Vagina (tissue), 2 donors: ENCODE measurements around the gene HGD. TPM values are rescaled to one million over a fixed set of nuclear protein-coding genes. Genes with fewer than 3 reads are reported as not detected.
A peak's percentile ranks its signal among the peaks of the same experiment; 100 is the strongest.

ENCODE experiments used
- DNase-seq, 2 donors: peaks; one replicate each; pipeline ENCODE4 v3.0.0-alpha.2; 2017; ENCODE audit errors: extremely low spot score in 2 of 2
- H3K27ac ChIP-seq: fragments of 200-600 bp; sonication (generic); one replicate; pipeline ENCODE4 v1.5.1; 2019
- H3K27me3 ChIP-seq: fragments of 200-600 bp; sonication (generic); one replicate; pipeline ENCODE4 v1.5.1; 2019
- H3K36me3 ChIP-seq, 2 donors: fragments of 200-600 bp; sonication (generic); one replicate each; pipeline ENCODE4 v1.5.1; 2017 to 2019
- H3K4me1 ChIP-seq: fragments of 200-600 bp; sonication (generic); one replicate; pipeline ENCODE4 v1.5.1; 2019
- H3K4me3 ChIP-seq, 2 donors: fragments of 200-600 bp; sonication (generic); 1 replicate in 1 of 2; 2 replicates in 1 of 2; pipeline ENCODE4 v1.5.1; 2016 to 2019
- H3K9me3 ChIP-seq: fragments of 200-600 bp; sonication (generic); one replicate; pipeline ENCODE4 v1.5.1; 2019
- POLR2A ChIP-seq, 2 donors: fragments of 450-650 bp; IDR thresholded peaks; one replicate each; pipeline ENCODE4 v1.6.1; 2017; ENCODE audit warnings: antibody characterized with exemption in 2 of 2, mild to moderate bottlenecking in 2 of 2, moderate library complexity in 2 of 2
- POLR2AphosphoS5 ChIP-seq, 2 donors: sonication (generic); formaldehyde crosslinking; IDR thresholded peaks; one replicate each; pipeline ENCODE4 v1.9.0; 2017; ENCODE audit warnings: antibody characterized with exemption in 2 of 2, mild to moderate bottlenecking in 2 of 2, low read depth in 1 of 2; ENCODE audit not compliant: insufficient read depth in 1 of 2
- intact Hi-C: fragments of 100-400 bp; cut with DNase I; formaldehyde crosslinking; loops from one replicate; pipeline ENCODE4 v1.15.1; 2023
- total RNA-seq: library from RNA; depleted of rRNA; stranded (reverse); fragments of >200 nt; gene quantifications from one replicate; pipeline ENCODE4 v1.2.3, GENCODE V29; 2016
- TF ChIP-seq, protein P1 (sequence below), 3 experiments: fragments of 450-650 bp in 2 of 3; fragments of 200-600 bp in 1 of 3; sonication (generic) in 1 of 3; IDR thresholded peaks; one replicate each; pipeline ENCODE4 v1.5.1; 2017 to 2019; ENCODE audit warnings: antibody characterized with exemption in 3 of 3, mild to moderate bottlenecking in 2 of 3, moderate library complexity in 2 of 3

HGD gene
- total RNA-seq, 1 donor from 2014 or later: not detected

DNA sequence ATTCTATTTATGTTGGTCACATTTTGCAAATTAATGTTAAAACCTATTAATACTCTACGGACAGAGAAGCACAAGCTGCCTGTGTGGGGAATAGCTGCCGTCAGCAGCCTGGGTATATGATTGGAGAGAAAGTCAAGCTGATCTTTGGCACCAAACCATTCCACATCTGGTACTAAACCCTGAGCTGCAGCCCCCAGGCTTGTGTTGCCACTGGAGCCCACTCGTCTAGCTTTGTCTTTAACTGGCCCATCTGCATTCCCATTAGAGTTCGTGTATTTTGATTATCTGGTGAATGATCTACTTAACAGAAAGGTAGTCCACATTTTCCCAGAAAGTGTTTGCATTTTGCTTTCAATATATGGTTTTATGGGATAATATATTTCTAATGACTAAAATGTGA lies 80.5 kb downstream of the HGD start:
- Histone ChIP-seq H3K4me1 (peaks cover 38% of the 10 kb centered on the region), H3K27me3 (no peaks in the 10 kb centered on the region), H3K4me3 (no peak overlapping the region), H3K9me3 (no peaks in the 10 kb centered on the region), H3K27ac (no peak overlapping the region), H3K36me3 (peaks cover 0 to 32% of the 10 kb centered on the region in 2 donors)
- no peak for DNase-seq
- intact Hi-C loops: no loop called here
- no peak for TF ChIP-seq POLR2AphosphoS5 (IDR thresholded peaks at IDR 0.05; ENCODE audit: insufficient read depth in 1 of 2, low read depth in 1 of 2)
- TF ChIP-seq POLR2A (IDR thresholded peaks at IDR 0.05): no peak
- TF ChIP-seq, protein P1, sequence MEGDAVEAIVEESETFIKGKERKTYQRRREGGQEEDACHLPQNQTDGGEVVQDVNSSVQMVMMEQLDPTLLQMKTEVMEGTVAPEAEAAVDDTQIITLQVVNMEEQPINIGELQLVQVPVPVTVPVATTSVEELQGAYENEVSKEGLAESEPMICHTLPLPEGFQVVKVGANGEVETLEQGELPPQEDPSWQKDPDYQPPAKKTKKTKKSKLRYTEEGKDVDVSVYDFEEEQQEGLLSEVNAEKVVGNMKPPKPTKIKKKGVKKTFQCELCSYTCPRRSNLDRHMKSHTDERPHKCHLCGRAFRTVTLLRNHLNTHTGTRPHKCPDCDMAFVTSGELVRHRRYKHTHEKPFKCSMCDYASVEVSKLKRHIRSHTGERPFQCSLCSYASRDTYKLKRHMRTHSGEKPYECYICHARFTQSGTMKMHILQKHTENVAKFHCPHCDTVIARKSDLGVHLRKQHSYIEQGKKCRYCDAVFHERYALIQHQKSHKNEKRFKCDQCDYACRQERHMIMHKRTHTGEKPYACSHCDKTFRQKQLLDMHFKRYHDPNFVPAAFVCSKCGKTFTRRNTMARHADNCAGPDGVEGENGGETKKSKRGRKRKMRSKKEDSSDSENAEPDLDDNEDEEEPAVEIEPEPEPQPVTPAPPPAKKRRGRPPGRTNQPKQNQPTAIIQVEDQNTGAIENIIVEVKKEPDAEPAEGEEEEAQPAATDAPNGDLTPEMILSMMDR (IDR thresholded peaks at IDR 0.05): no peak

- peaks cover 0 to 32% of the 10 kb centered on the region in 2 donors for H3K36me3 ChIP-seq
- intact Hi-C loops: loop anchor here (10.0 kb wide), 1 partner anchor 146 kb away; the partner anchor contains the start of genes GTF2E1 and RABL3
- TF ChIP-seq, protein P1 (IDR thresholded peaks at IDR 0.05): no peak
- peak overlapping the region; percentile 6 for H3K27ac ChIP-seq
- H3K4me3 ChIP-seq: no peak overlapping the region
- H3K4me1 ChIP-seq: peaks cover 38% of the 10 kb centered on the region
- no peaks in the 10 kb centered on the region for H3K27me3 ChIP-seq
- DNase-seq: no peak
- no peaks in the 10 kb centered on the region for H3K9me3 ChIP-seq
Observed at GRCh38 chr3:120599211-120599610, 82.8 kb downstream of the HGD start.

GRCh38 chr3:120597445-120598049 lies 84.5 kb downstream of the HGD start:
- H3K27ac ChIP-seq: peak overlapping the region; percentile 42
- H3K27me3 ChIP-seq: no peaks in the 10 kb centered on the region
- TF ChIP-seq, protein P1 (IDR thresholded peaks at IDR 0.05): no peak
- no peak for TF ChIP-seq POLR2A (IDR thresholded peaks at IDR 0.05)
- no peak for TF ChIP-seq POLR2AphosphoS5 (IDR thresholded peaks at IDR 0.05; ENCODE audit: insufficient read depth in 1 of 2, low read depth in 1 of 2)
- intact Hi-C loops: loop anchor here (10.0 kb wide), 1 partner anchor 147 kb away; the partner anchor contains the start of genes GTF2E1 and RABL3
- H3K36me3 ChIP-seq: peaks cover 0 to 27% of the 10 kb centered on the region in 2 donors
- peak overlapping the region; percentile 23 to 83 for H3K4me3 ChIP-seq
- DNase-seq: no peak
- H3K9me3 ChIP-seq: no peaks in the 10 kb centered on the region
- peaks cover 38% of the 10 kb centered on the region for H3K4me1 ChIP-seq

DNA sequence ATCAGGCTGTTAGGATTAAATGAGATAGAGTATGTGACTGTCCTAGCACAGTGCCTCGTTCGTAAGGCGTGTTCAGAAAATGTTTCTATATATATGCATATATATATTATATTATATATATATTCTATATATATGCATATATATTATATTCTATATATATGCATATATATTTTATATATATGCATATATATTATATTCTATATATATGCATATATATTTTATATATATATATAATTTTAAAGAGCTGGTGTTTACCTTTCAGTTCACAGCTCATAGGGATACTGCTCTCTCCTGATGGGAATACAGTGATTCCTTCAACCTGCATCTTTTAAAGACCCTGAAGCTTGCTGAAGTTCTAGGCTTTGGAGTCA lies 85.2 kb downstream of the HGD start:
- Histone ChIP-seq H3K27me3 (no peaks in the 10 kb centered on the region), H3K9me3 (no peaks in the 10 kb centered on the region), H3K4me3 (peak overlapping the region; percentile 79 to 83), H3K27ac (peak overlapping the region; percentile 97), H3K4me1 (peaks cover 38% of the 10 kb centered on the region), H3K36me3 (peaks cover 0 to 20% of the 10 kb centered on the region in 2 donors)
- intact Hi-C loops: loop anchor here (10.0 kb wide), 1 partner anchor 148 kb away; the partner anchor contains the start of genes GTF2E1 and RABL3
- TF ChIP-seq, protein P1 (IDR thresholded peaks at IDR 0.05): no peak
- TF ChIP-seq POLR2A (IDR thresholded peaks at IDR 0.05): no peak
- TF ChIP-seq POLR2AphosphoS5 (IDR thresholded peaks at IDR 0.05; ENCODE audit: insufficient read depth in 1 of 2, low read depth in 1 of 2): no peak
- DNase-seq: no peak
